GM19193 (cell line): ENCODE results near the gene EDEM1.
A peak's percentile ranks its signal among the peaks of the same experiment; 100 is the strongest.

ENCODE experiments used
- POLR2A ChIP-seq: IDR thresholded peaks from 4 replicates; pipeline ENCODE4 v1.6.1; 2011; ENCODE audit not compliant: insufficient read depth, insufficient read length; ENCODE audit errors: extremely low read depth

The EDEM1 gene

DNA sequence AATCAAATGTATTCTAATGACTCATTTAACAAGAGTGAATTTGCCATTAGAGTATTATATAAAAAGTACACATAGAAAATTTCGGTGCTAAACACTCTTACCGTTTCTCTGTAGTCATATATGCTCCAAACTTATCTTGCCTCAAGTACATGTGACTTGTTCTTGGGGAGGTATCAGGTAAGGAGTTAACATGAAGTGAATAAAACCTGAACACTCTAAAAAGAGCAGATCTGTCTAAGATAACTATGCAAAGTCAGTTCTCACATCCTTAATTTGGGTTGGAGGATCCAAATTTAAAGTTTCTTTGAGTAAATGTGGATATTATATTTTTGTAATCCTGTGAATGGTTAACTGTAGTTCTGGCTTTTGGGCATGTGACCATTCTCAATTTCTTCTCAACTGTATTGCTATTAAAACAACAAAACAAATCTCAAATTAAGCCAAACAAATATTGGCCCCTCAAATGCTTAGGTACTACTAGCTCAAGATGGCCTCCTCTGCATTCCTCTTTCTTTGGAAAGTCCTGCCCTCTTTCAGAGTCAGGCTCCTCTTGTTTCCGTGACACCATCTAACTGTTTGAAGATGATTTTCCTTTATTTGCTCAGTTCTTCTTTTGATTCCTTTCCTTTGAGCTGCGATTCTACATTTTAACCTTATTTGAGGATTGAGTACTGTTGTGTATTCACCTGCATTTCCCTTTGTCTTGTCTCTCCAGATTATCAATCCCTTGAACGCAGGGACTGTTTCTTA, 4.2 kb downstream of the EDEM1 start:
- peak; percentile 28 for TF ChIP-seq POLR2A

DNA sequence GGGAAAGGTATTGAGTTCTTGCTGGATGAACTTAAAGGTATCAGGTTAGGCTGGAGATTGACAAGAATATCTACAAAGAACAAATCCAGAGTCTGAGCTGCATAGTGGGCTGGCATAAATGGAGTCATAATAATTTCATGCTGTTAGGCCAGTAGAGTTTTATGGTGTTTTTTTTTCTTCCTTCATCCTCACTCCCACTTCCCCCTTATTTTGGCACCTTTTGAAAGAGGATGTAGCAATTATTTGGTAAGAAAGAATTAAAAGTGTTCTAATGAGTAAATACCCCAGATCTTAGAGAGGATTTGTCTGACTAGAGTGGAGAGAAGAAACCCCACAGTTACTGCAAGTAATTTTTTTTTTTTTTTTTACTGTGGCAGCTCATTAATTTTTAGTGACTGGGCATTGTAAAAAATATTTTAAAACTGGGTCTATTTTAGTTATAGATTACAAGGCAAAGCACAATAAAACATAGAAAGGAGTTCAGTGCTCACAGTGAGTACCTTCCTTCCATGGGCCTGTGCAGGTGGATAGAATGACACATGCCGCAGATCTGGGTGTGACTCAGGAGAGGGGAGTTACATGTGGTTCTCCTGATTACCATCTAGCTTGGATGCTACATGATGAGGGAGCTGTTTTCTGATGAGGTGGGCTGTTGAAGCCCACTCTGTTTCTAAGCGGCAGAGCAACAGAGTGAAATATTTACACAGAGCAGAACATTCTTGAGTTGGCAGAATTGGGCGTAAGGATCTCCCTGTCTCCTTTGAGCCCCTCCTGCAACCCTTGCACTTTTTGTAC, 5.3 kb downstream of the EDEM1 start:
- TF ChIP-seq POLR2A, result no peak

DNA sequence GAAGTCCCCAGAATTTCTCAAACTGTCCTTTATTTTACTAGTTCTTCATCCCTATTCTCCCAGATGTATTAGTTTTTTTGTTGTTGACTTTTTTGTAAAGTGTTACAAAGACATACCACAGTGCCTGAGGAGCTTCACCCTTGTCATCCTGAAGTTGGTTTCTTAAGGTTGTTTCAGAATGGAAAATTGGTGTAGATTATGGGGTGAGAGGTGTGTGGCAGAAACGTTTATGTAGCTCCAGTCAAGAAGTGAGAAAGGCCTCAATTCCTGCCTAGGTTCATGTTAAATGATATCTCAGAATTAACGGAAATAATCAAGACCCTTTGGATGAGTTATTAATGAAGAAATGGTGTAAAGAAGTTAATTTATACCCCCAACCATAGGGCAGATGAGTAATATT, 6.8 kb downstream of the EDEM1 start:
- TF ChIP-seq POLR2A, result no peak

DNA sequence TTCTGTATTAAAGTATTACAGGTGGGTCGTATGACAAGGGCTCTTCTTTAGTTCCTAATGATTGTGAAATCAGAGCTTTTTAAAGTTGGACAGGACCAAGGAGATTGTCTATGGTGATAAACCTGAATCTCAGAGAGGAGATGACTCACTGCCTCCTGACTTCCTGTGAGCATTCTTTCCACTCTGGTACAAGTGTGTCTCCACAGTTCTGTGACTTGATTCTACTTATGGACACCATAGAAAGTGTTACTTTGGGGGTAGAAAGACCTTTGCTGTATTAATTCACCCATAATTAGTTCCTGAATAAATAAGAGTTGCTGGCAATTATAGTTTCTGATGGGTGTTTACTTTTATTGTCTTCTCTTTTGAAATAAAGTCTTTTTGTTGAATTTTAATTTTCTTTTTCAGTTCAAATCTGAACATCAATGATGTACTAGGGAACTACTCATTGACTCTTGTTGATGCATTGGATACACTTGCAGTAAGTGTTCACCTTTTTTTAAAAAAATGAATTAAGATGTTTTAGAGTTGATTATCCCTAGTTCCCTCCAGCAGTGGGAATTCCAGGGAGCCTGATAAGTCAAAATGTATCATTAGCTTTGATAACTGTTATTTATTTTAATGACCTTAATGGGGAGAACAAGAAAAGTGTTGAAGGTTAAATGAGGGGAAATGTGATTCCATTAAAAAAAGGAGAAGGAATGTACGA, 7.4 kb downstream of the EDEM1 start:
- no peak for TF ChIP-seq POLR2A

- peak; percentile 28 for TF ChIP-seq POLR2A
These were observed 8.1 kb downstream of the EDEM1 start for GRCh38 chr3:5195605-5196004.

DNA sequence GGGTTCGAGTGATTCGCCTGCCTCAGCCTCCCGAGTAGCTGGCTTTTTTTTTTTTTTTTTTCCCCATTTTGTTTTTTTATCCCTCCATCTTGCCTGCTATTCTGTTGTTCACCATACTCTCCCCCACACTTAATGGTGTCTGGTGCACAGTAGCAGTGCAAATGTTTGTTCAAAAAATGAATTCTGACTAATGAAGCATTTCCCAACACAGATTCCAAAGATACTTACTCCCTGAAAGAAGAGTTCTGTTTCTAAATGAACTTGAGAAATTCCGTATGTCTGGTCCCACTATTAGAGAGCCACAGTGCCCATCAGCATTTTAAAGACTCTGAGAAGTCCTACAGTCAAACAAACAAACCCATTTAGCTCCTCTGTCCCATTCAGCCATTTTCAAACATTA, 9.5 kb downstream of the EDEM1 start:
- no peak for TF ChIP-seq POLR2A

DNA sequence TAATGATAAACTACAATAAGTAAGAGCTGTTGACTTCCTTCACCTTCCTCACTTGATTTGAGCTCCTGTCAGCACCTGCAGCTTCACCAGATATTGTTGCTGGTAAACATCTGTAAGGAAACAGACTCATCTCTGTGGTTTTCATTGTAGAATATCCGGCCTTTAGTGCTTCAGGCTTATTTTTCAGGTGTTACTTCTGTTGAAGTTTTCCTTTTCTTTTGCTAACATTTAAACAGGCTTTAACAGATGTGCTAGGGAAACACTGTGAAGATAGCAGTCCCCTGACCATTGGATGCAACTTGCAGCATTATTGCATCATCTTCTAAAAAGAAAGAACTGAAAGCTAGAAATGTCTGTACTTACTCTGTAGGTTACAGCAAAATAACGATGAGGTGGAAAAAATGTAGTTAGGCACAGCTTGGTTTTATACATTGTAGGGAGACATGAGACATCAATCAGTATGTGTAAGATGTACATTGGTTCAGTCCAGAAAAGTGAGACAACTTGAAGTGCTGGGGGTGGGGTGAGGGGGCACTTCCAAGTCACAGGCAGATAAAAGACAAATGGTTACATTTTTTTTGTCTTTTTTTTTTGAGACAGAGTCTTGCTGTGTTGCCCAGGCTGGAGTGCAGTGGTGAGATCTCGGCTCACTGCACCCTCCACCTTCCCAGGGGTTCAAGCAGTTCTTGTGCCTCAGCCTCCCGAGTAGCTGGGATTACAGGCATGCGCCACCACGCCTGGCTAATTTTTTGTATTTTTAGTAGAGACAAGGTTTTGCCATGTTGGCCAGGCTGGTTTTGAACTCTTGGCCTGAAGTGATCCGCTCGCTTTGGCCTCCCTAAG, 10.2 kb downstream of the EDEM1 start:
- TF ChIP-seq POLR2A, result no peak

DNA sequence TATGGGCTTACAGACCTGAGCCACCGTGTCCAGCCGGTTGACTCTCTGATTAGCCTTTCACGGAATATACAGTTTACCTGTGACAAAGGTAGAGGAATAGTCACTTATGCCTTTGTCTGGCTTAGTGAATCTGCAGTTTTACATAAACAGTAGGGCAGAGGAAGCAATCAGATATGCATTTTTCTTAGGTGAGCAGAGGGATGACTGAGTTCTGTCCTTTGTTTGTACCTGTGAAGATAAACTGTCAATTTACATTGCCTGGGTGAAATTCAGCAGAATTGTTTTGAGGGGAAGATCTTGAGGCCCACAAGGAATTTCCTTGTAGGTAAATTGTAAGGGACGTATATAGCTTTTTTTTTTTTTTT, 10.8 kb downstream of the EDEM1 start:
- no peak for TF ChIP-seq POLR2A

- TF ChIP-seq POLR2A, result no peak
These were observed 11.7 kb downstream of the EDEM1 start for GRCh38 chr3:5198986-5199731.

DNA sequence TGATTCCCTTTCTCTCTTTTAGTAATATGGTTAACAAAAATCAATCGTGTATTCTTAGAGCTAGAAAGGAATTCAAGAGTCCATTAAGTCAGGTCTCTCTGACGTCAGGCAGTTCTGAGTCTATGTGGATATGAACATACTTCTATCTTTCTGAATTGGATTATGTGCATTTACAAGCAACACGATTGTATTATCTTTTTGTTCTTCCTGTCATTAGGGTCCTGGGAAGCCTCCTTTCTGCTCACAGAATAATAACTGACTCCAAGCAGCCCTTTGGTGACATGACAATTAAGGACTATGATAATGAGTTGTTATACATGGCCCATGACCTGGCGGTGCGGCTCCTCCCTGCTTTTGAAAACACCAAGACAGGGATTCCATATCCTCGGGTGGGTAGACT, 14.0 kb downstream of the EDEM1 start:
- TF ChIP-seq POLR2A, result no peak

DNA sequence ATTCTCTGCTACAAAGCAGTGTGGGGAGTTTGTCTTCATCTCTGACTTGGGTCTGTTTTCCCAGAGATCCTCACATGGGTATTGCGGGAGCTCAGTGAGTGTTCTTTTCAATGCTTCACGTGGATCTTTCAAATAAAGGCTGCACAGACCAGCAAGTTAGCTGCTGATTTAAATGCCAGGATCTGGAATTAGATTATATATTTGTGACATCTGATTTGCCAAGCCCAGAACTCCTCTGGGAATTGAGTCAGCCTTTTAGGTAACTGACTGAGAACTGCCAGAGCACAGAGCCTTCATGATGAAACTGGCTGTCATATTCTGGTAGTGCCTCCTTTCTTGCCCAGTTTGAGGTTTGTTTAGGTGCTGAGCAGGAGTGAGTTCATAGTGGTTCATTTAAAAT, 14.7 kb downstream of the EDEM1 start:
- TF ChIP-seq POLR2A, result no peak

GRCh38 chr3:5205165-5205941, 17.8 kb downstream of the EDEM1 start:
- no peak for TF ChIP-seq POLR2A

- TF ChIP-seq POLR2A, result no peak
These were observed 23.4 kb downstream of the EDEM1 start for GRCh38 chr3:5210926-5211325.
